ENCODE results near the gene GEMIN7.

Gene GEMIN7

DNA sequence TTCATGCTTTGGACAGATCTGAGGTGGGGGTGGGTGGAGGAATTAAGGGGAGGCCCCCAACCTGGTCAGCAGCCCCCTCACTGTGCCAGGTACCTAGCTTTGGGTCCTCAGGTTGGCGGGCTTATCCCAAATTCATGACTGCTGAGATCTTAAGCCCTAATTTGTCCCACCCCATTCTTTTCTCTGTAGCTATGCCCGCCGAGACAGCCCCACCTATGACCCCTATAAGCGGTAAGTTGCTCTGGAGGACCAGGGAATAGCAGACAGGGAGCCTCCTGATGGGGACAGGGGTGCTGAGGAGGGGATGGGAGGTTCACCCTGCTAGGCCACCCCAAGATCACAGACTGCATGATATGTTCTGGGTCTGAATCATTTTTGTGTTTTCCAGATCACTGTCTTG lies 17.1 kb upstream of the GEMIN7 start:
- no peak for DNase-seq (ENCODE audit: low read depth in 2 of 2)
- H3K4me3 ChIP-seq (replicated peaks in 1 of 2; ENCODE audit: low read depth in 2 of 2, low read length in 2 of 2), result no peak overlapping the region
- no peak for TF ChIP-seq CTCF (IDR thresholded peaks at IDR 0.05; ENCODE audit: low read depth, low read length)

GRCh38 chr19:45063851-45064801 lies 14.9 kb upstream of the GEMIN7 start:
- no peak overlapping the region for H3K4me3 ChIP-seq (replicated peaks in 1 of 2; ENCODE audit: low read depth in 2 of 2, low read length in 2 of 2)
- no peak for TF ChIP-seq CTCF (IDR thresholded peaks at IDR 0.05; ENCODE audit: low read depth, low read length)
- no peak for DNase-seq (ENCODE audit: low read depth in 2 of 2)

GRCh38 chr19:45066921-45067661 lies 12.0 kb upstream of the GEMIN7 start:
- no peak overlapping the region for H3K4me3 ChIP-seq (replicated peaks in 1 of 2; ENCODE audit: low read depth in 2 of 2, low read length in 2 of 2)
- DNase-seq (ENCODE audit: low read depth in 2 of 2), result no peak
- no peak for TF ChIP-seq CTCF (IDR thresholded peaks at IDR 0.05; ENCODE audit: low read depth, low read length)

GRCh38 chr19:45068041-45068440 lies 11.0 kb upstream of the GEMIN7 start:
- TF ChIP-seq CTCF (IDR thresholded peaks at IDR 0.05; ENCODE audit: low read depth, low read length), result no peak
- DNase-seq (ENCODE audit: low read depth in 2 of 2), result no peak
- no peak overlapping the region for H3K4me3 ChIP-seq (replicated peaks in 1 of 2; ENCODE audit: low read depth in 2 of 2, low read length in 2 of 2)

- DNase-seq (ENCODE audit: low read depth in 2 of 2), result peak in 1 of 2 donors; percentile 24
- no peak for TF ChIP-seq CTCF (IDR thresholded peaks at IDR 0.05; ENCODE audit: low read depth, low read length)
- H3K4me3 ChIP-seq (replicated peaks in 1 of 2; ENCODE audit: low read depth in 2 of 2, low read length in 2 of 2), result no peak overlapping the region
These were observed 10.0 kb upstream of the GEMIN7 start for GRCh38 chr19:45069056-45069455.

- DNase-seq (ENCODE audit: low read depth in 2 of 2), result no peak
- H3K4me3 ChIP-seq (replicated peaks in 1 of 2; ENCODE audit: low read depth in 2 of 2, low read length in 2 of 2), result no peak overlapping the region
- no peak for TF ChIP-seq CTCF (IDR thresholded peaks at IDR 0.05; ENCODE audit: low read depth, low read length)
These were observed 8.8 kb upstream of the GEMIN7 start for GRCh38 chr19:45070214-45070613.
